HG03469 (cell line): ENCODE data around the gene SNAPC5.

Source experiments
- ATAC-seq: cut with Tn5 transposase; IDR thresholded peaks from one replicate; pipeline ENCODE4 v1.9.1; 2021; ENCODE audit warnings: mild to moderate bottlenecking, moderate library complexity, moderate number of reproducible peaks; ENCODE audit not compliant: unreplicated experiment

The SNAPC5 gene

DNA sequence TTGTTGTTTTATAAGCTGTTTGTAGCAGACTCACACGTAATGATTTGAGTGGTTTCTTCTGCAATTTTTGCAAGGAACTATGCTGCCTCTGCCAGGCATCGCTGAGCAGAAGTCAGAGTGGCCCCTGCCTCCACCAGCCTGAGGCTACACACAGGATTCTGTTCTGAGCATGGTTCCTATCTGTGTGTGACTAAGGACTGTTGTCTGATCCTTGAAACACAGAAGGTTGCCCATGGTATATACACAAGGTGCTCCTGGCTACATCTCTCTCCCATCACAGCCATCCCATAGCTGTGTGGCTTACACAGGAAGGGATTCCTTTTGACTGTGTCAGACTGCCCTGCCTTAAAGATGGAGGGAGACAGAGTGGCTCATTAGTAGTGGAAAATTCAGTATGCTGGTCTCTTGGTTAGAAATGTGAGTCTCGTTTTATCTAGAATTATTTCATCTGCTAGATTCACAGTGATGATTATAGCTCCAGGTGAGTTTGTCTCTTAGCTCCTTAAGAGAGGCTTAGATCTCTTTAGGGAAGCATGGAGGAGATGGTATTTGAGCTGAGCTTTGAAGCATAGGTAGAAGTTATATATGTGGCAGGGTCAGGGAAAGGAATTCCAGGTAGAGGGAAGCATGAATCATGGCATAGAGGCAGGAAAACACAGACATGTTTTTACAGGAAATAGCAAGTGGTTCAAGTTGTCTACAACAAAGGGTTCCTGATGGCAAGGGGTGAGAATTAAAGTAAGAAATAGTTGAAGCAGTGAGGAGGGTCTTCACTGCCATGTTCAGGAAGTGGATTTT, 37.5 kb downstream of the SNAPC5 start:
- no peak for ATAC-seq

DNA sequence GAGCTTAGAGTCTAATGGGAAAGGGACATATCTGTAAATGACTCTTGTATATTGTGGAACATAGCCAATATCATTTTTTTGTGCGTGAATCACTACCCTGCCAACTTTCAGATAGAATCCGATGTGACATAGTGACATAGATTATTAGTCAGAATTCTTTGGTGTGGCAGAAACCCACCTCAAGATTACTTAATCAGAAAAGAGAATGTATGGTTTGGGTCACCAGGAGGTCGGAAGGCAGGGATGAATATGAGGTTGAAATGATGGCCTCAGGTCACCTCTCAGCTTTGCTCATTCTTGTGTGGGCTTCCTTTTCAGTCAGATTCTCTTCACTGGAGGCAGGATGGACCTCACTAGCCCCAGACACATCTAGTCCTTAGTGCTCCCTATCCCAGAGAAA, 41.4 kb downstream of the SNAPC5 start:
- ATAC-seq: no peak

DNA sequence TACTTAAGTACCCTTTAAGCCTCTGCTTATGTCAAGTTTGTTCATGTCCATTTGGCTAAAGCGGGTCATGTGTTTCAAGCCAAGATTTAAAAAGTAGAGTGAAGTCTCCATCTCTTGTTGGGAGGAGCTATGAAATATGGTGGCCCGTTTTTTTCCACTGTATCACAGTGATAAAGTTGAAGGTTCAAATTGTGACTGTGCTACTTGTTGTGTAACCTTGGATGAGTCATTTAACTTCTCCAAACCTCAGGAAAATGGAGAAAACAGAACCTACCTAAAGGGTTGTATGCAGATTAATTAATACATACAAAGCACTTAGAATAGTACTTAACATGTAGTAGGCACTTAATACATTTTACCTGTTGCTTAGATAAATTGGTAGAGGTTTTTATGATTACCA, 43.4 kb downstream of the SNAPC5 start:
- ATAC-seq: no peak

DNA sequence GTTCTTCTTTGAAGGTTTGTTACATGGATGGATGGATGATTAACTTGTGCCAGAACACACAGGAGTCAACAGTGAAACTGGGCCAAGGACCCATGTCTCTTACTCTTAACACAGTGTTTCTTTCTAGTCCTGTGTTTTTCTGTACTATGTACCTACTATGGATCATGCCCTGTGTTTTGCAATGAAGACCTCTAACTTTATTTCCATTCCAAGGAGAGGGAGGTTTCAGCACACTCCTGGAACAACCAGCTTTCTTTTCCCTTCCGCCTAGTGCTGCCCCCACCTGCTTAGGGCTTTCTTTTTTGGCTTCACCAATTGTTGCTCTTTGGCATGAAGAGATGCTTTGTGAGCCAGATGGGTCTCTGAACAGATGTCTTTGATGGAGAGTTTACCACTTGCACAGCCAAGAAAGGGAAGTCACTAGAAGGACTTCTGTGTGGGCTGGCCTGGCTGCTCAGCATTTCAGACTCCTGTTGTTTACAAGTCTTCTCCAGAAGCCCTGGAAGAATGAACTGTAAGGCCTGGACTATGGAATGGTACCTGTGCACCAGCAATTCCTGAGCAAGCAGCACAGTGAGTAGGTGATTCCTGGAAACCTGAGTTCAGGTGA, 44.5 kb downstream of the SNAPC5 start:
- no peak for ATAC-seq

DNA sequence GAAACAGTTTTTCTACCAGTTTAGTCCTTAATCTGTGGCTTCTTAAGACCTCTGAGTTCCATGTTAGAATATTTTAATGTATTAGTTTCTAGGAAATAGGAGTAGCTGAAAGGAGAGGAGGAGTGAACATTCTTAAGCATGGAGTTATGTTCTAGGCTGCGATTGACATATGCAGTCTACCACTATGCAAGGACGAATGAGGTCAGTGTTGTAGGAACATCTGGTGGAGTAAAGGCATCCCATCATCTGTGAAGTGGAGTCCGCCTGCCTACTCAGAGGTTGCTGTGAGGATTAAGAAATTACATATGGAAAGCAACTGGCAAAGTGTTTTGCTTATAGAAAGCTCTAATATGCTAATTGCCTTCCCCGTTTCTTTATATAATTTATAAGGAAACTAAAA, 45.1 kb downstream of the SNAPC5 start:
- no peak for ATAC-seq
